Measurements from ENCODE around the gene TTLL11. TPM values are rescaled to one million over a fixed set of nuclear protein-coding genes. Genes with fewer than 3 reads are reported as not detected.
A peak's percentile ranks its signal among the peaks of the same experiment; 100 is the strongest.
"Not testable (repeated sequence)": the region's sequence is repeated elsewhere in the genome, so short reads cannot be mapped to it uniquely, and the experiment has no call there.

Gene TTLL11
- total RNA-seq, 2 donors from 2014 or later, result 4.5 to 6.5 TPM

GRCh38 chr9:121910491-121911040 lies 182.5 kb downstream of the TTLL11 start:
- no peak for ATAC-seq

GRCh38 chr9:121909111-121909510 lies 184.0 kb downstream of the TTLL11 start:
- intact Hi-C loops (cut with DNase I), result no loop called here

More at GRCh38 chr9:121910491-121911040, 182.5 kb downstream of the TTLL11 start:
- intact Hi-C loops (cut with DNase I), result no loop called here
- no peak for DNase-seq

GRCh38 chr9:121906074-121906870 lies 186.8 kb downstream of the TTLL11 start:
- ATAC-seq (no peak), DNase-seq (no peak)
- intact Hi-C loops (cut with DNase I), result no loop called here

More at GRCh38 chr9:121909111-121909510, 184.0 kb downstream of the TTLL11 start:
- no peak for ATAC-seq
- DNase-seq, result no peak

GRCh38 chr9:121902461-121903135 lies 190.5 kb downstream of the TTLL11 start:
- peak; percentile 75 to 89 for ATAC-seq
- no peak for DNase-seq
- intact Hi-C loops (cut with DNase I), result no loop called here

- intact Hi-C loops (cut with DNase I), result no loop called here
- ATAC-seq, result no peak
- DNase-seq, result no peak
These were observed 191.5 kb downstream of the TTLL11 start for GRCh38 chr9:121901616-121902015.

GRCh38 chr9:121900163-121900562 lies 192.9 kb downstream of the TTLL11 start:
- intact Hi-C loops (cut with DNase I), result no loop called here
- ATAC-seq (no peak), DNase-seq (no peak)

- DNase-seq (no peak), ATAC-seq (no peak)
- intact Hi-C loops (cut with DNase I), result no loop called here
These were observed 194.3 kb downstream of the TTLL11 start for GRCh38 chr9:121898856-121899255.

GRCh38 chr9:121897140-121897539 lies 196.0 kb downstream of the TTLL11 start:
- intact Hi-C loops (cut with DNase I), result no loop called here
- no peak for DNase-seq
- no peak for ATAC-seq

- DNase-seq, result no peak
- ATAC-seq, result no peak
- intact Hi-C loops (cut with DNase I), result no loop called here
These were observed 196.6 kb downstream of the TTLL11 start for GRCh38 chr9:121896545-121896943.

- ATAC-seq (peak; percentile 50 to 80), DNase-seq (peak; percentile 47)
- intact Hi-C loops (cut with DNase I), result no loop called here
These were observed 197.1 kb downstream of the TTLL11 start for GRCh38 chr9:121895818-121896544.

- no peak for DNase-seq
- no peak for ATAC-seq
- intact Hi-C loops (cut with DNase I), result no loop called here
These were observed 197.8 kb downstream of the TTLL11 start for GRCh38 chr9:121895358-121895757.

GRCh38 chr9:121894380-121894779 lies 198.7 kb downstream of the TTLL11 start:
- intact Hi-C loops (cut with DNase I); ATAC-seq; DNase-seq: not testable (repeated sequence)

GRCh38 chr9:121893786-121894185 lies 199.3 kb downstream of the TTLL11 start:
- DNase-seq (no peak), ATAC-seq (no peak)
- intact Hi-C loops (cut with DNase I), result no loop called here

GRCh38 chr9:121892706-121893105 lies 200.4 kb downstream of the TTLL11 start:
- DNase-seq (no peak), ATAC-seq (no peak)

GRCh38 chr9:121890746-121891145 lies 202.4 kb downstream of the TTLL11 start:
- intact Hi-C loops (cut with DNase I), result no loop called here
- ATAC-seq, result no peak
- DNase-seq, result no peak

More at GRCh38 chr9:121892706-121893105, 200.4 kb downstream of the TTLL11 start:
- intact Hi-C loops (cut with DNase I), result no loop called here

- ATAC-seq (peak; percentile 74 to 81), DNase-seq (no peak)
- intact Hi-C loops (cut with DNase I), result no loop called here
These were observed 203.0 kb downstream of the TTLL11 start for GRCh38 chr9:121889990-121890563.

- intact Hi-C loops (cut with DNase I), result no loop called here
- ATAC-seq (peak; percentile 28 to 74), DNase-seq (peak; percentile 37)
These were observed 204.7 kb downstream of the TTLL11 start for GRCh38 chr9:121888438-121888775.

- ATAC-seq, result peak; percentile 20 to 77
These were observed 205.3 kb downstream of the TTLL11 start for GRCh38 chr9:121887553-121888437.

More at GRCh38 chr9:121887553-121888437, 205.3 kb downstream of the TTLL11 start:
- intact Hi-C loops (cut with DNase I), result no loop called here
- no peak for DNase-seq

All from left cardiac atrium (tissue), 4 donors.